HCT116 (cell line): ENCODE measurements around the gene TRIM56.

ENCODE experiments used
- EGR1 ChIP-seq: IDR thresholded peaks from 2 replicates; pipeline ENCODE4 v1.6.1; 2012; ENCODE audit warnings: low read depth
- EZH2 ChIP-seq: fragments of 200-600 bp; sonication (generic); IDR thresholded peaks from 2 replicates; pipeline ENCODE4 v1.6.1; 2017; ENCODE audit warnings: antibody characterized with exemption, mixed run types
- JUND ChIP-seq: IDR thresholded peaks from 2 replicates; pipeline ENCODE4 v1.6.1; 2012
- POLR2A ChIP-seq: IDR thresholded peaks from 2 replicates; pipeline ENCODE4 v1.7.0; 2011; ENCODE audit warnings: borderline replicate concordance; ENCODE audit not compliant: insufficient read depth, insufficient read length; ENCODE audit errors: extremely low read depth
- POLR2AphosphoS5 ChIP-seq: IDR thresholded peaks from 2 replicates; pipeline ENCODE4 v1.6.1; 2011; ENCODE audit warnings: mild to moderate bottlenecking, low read depth, low read length, moderate library complexity
- RAD21 ChIP-seq: IDR thresholded peaks from 2 replicates; pipeline ENCODE4 v1.6.1; 2012; ENCODE audit warnings: low read depth, mild to moderate bottlenecking
- TCF7L2 ChIP-seq: IDR thresholded peaks from 2 replicates; pipeline ENCODE4 v1.7.0; 2011; ENCODE audit warnings: borderline replicate concordance, inconsistent platforms; ENCODE audit not compliant: insufficient read depth, insufficient read length; ENCODE audit errors: extremely low read depth
- YY1 ChIP-seq: IDR thresholded peaks from 2 replicates; pipeline ENCODE4 v1.6.1; 2011; ENCODE audit warnings: low read length, low read depth, moderate library complexity, mild to moderate bottlenecking; ENCODE audit not compliant: insufficient replicate concordance; ENCODE audit errors: extremely low read depth
- TF ChIP-seq, protein P1 (sequence below), 3 experiments: fragments of 200-600 bp in 1 of 3; sonication (generic) in 1 of 3; IDR thresholded peaks in 2 of 3; conservative IDR thresholded peaks in 1 of 3; 2 replicates each; pipeline ENCODE4 v1.5.1; 2012 to 2017; ENCODE audit warnings: low read depth in 2 of 3, low read length in 2 of 3, antibody characterized with exemption in 1 of 3, borderline replicate concordance in 1 of 3, control low read depth in 1 of 3, mild to moderate bottlenecking in 1 of 3, mixed read lengths in 1 of 3, mixed run types in 1 of 3, moderate library complexity in 1 of 3; ENCODE audit not compliant: insufficient read depth in 1 of 3
- TF ChIP-seq, protein P2 (sequence below): IDR thresholded peaks from 2 replicates; pipeline ENCODE4 v1.6.1; 2012; ENCODE audit warnings: low read depth

DNA sequence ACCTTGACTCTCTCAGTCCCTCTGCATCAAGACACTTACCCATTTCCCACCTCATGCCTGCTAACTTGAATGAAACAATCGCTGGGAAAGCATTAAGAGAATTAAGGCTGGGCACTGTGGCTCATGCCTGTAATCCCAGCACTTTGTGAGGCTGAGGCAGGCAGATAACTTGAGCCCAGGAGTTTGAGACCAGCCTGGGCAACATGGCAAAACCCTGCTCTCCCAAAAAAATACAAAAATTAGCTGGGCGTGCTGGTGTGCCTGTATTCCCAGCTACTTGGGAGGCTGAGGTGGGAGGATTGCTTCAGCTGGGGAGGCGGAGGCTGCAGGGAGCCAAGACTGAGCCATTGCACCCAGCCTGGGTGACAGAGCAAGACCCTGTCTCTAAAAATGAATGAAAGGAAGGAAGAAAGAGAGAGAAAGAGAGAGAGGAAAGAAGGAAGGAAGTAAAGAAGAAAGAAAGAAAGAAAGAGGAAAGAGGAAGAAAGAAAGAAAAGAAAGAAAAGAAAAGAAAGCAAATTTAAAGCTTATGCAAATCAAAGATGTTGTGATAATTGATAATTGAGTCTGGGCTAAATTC is 42.3 kb downstream of the TRIM56 start:
- TF ChIP-seq, protein P1, sequence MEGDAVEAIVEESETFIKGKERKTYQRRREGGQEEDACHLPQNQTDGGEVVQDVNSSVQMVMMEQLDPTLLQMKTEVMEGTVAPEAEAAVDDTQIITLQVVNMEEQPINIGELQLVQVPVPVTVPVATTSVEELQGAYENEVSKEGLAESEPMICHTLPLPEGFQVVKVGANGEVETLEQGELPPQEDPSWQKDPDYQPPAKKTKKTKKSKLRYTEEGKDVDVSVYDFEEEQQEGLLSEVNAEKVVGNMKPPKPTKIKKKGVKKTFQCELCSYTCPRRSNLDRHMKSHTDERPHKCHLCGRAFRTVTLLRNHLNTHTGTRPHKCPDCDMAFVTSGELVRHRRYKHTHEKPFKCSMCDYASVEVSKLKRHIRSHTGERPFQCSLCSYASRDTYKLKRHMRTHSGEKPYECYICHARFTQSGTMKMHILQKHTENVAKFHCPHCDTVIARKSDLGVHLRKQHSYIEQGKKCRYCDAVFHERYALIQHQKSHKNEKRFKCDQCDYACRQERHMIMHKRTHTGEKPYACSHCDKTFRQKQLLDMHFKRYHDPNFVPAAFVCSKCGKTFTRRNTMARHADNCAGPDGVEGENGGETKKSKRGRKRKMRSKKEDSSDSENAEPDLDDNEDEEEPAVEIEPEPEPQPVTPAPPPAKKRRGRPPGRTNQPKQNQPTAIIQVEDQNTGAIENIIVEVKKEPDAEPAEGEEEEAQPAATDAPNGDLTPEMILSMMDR (IDR thresholded peaks at IDR 0.05 in 2 of 3, conservative IDR thresholded peaks at IDR 0.05 in 1 of 3; ENCODE audit: borderline replicate concordance in 1 of 3, insufficient read depth in 1 of 3, low read depth in 2 of 3, low read length in 2 of 3) = no peak
- no peak for TF ChIP-seq POLR2A
- TF ChIP-seq EZH2 = no peak
- no peak for TF ChIP-seq JUND
- TF ChIP-seq POLR2AphosphoS5 = no peak
- TF ChIP-seq EGR1 = no peak
- TF ChIP-seq YY1 = no peak
- no peak for TF ChIP-seq RAD21
- TF ChIP-seq TCF7L2 = no peak
- TF ChIP-seq, protein P2, sequence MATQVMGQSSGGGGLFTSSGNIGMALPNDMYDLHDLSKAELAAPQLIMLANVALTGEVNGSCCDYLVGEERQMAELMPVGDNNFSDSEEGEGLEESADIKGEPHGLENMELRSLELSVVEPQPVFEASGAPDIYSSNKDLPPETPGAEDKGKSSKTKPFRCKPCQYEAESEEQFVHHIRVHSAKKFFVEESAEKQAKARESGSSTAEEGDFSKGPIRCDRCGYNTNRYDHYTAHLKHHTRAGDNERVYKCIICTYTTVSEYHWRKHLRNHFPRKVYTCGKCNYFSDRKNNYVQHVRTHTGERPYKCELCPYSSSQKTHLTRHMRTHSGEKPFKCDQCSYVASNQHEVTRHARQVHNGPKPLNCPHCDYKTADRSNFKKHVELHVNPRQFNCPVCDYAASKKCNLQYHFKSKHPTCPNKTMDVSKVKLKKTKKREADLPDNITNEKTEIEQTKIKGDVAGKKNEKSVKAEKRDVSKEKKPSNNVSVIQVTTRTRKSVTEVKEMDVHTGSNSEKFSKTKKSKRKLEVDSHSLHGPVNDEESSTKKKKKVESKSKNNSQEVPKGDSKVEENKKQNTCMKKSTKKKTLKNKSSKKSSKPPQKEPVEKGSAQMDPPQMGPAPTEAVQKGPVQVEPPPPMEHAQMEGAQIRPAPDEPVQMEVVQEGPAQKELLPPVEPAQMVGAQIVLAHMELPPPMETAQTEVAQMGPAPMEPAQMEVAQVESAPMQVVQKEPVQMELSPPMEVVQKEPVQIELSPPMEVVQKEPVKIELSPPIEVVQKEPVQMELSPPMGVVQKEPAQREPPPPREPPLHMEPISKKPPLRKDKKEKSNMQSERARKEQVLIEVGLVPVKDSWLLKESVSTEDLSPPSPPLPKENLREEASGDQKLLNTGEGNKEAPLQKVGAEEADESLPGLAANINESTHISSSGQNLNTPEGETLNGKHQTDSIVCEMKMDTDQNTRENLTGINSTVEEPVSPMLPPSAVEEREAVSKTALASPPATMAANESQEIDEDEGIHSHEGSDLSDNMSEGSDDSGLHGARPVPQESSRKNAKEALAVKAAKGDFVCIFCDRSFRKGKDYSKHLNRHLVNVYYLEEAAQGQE = no peak
